GM18858 (cell line): Measurements from ENCODE around the gene WWC2.
"Not testable (repeated sequence)": the region's sequence is repeated elsewhere in the genome, so short reads cannot be mapped to it uniquely, and the experiment has no call there.

Experiments used
- ATAC-seq: cut with Tn5 transposase; IDR thresholded peaks from one replicate; pipeline ENCODE4 v1.9.1; 2021; ENCODE audit not compliant: unreplicated experiment

WWC2 gene

DNA sequence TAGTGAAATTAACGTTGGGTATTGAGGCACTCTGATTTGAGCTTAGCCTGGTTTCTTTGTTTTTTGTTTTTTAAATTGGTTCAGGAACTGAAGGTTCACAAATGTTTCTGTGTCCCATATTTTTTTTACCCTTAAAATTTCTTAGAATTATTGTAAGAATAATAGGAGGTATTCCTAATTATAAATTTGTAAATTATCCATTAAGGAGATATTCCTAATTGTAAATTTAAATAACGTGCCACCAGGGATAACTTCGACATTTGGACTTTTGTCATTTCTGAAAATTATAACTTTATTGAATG, 1.2 kb downstream of the WWC2 start:
- ATAC-seq, result no peak

DNA sequence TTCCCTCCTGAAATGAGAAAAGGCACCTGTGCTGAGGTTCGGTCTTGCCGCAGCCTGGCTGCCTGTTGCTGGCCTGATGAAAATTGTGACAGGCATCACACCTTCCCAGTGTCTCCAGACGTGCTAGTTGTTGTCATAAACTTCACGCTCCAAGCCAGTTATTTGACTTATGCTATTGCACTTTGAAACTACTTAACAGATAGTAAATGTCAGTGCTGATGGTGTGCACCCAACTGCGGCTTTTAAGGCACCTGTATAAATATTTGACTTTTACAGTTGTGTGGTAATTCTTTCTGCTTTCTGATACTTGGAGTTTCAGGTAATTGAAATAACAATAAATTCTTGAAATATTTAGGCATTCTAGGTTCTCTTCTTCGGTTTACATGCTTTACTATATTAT, 1.8 kb downstream of the WWC2 start:
- no peak for ATAC-seq

DNA sequence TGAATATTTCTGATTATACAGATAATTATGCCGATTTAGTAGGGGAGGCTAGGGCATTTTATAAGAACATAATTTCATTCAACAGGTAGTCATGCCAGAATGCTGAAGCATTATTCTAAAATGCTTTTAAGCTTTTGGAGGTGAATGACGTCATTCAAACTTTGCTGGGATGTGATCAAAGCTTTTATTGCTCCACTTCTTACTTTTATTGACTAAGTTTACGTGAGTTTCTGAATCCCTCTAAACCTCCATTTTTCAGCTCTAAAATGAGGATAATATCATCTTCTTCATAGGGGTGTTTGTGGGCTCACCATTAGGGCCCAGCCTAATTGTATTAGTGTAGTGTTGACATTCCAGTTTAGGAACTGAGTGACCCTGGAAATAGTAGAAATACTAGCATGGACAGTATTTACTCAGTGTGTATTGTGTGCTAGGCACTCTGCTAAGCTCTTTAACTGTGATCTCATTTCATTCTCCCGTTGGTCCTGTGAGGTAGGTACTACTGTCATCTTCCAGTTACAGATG, 3.0 kb downstream of the WWC2 start:
- no peak for ATAC-seq

DNA sequence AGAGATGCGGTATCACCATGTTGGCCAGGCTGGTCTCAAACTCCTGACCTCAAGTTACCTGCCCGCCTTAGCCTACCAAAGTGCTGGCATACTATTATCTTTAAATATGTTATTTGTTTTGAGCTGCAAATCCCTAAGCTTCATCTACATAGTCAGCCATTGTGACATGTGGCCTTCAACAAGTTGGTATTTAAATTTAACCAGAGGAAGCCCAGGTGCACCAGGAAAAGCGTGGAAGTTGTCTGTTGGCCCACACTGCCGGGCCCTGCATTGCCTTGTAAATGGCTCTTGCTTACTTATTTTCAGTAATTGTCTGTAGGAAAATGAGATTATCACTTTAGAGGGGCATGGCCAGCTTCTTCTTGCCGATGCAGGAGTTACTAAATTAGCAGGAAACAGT, 6.0 kb downstream of the WWC2 start:
- ATAC-seq, result no peak

DNA sequence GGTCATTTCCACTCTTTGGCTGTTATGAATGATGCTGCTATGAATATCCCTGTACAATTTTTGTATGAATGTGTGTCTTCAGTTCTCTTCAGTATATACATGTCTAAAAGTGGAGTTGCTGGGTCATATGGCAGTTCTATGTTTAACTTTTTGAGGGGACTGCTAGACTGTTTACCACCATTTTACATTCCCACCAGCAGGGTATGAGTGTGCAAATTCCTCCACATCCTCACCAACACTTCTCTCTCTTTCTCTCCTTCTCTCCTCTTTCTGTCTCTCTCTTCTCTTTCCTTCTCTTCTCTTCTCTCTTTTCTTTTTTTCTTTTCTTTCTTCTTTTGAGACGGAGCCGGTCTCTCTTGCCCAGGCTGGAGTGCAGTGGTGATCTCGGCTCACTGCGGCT, 7.8 kb downstream of the WWC2 start:
- ATAC-seq, result no peak

DNA sequence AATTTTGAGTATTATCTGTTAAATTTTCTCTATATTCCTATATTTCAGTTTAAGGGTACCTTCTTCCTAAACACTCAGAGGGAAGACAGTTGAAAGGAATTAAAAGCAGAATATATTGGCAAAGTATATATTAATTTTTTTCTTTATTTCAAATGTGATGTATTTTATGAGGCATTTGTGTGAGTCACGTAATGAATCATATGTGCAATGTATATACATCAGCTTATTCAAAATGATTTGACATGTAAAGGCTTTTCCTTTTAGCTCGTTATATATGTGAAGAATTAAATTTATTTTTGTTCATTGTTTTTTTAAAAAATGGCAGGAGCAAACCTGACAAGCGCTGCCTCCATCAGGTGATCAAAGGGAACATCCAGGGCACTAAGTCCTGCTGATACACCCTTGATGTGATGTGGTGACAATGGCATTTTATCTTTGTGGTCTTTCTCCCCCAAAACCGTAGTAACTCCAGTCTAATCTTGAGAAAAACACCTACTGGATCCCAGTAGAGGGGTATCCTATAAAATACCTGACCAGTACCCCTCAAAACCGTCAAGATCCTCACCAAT, 8.9 kb downstream of the WWC2 start:
- ATAC-seq, result no peak

DNA sequence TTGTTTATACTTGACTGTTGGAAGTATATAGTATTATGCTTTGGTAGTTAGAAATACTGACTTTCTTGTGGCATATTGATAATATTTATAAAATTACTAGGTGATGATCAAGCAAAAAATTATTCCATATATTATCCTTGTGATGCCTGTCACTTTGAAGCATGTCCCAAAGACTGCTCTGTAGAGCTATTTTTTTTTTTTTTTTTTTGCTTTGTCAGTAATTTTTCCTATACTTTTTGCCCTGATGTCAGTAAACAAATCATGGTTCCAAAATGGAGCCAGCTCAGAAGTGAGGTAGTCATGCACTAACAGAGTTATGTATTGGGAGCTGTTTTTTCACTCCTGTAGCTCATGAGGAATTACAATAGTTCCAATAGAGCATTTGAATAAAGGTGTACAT, 11.2 kb downstream of the WWC2 start:
- ATAC-seq, result no peak

GRCh38 chr4:183111452-183111885, 12.4 kb downstream of the WWC2 start:
- ATAC-seq, result no peak

- no peak for ATAC-seq
Measured at GRCh38 chr4:183118141-183118540, 19.1 kb downstream of the WWC2 start.

DNA sequence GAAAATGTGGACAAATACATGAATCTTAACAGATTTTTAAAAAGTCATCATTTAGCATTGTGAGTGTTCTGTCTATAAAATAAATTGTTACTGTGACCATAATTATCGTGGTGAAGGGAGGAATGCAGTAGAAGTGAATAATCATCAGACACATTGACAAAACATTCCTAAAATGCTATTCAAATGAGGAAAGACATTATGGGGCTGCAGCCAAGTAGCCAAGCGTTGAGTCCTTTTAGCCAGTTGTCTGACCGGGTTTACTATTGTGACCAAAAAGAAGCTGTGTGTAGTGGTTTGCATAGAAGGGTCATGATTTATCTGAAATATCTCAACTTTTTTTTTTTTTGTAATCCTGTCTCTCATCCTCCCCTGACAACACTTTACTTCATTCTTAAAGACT, 19.5 kb downstream of the WWC2 start:
- no peak for ATAC-seq

DNA sequence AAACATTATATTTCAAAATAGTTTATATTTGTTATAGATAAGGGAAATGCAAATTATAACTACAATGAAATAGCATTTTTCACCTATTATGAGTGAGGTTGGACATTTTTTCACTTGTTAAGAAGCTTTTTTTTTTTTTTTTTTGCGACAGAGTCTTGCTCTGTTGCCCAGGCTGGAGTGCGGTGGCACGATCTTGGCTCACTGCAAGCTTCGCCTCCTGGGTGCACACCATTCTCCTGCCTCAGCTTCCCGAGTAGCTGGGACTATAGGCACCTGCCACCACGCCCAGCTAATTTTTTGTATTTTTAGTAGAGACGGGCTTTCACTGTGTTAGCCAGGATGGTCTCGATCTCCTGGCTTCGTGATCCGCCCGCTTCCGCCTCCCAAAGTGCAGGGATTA, 22.6 kb downstream of the WWC2 start:
- ATAC-seq, result not testable (repeated sequence)

GRCh38 chr4:183124228-183124627, 25.2 kb downstream of the WWC2 start:
- no peak for ATAC-seq

DNA sequence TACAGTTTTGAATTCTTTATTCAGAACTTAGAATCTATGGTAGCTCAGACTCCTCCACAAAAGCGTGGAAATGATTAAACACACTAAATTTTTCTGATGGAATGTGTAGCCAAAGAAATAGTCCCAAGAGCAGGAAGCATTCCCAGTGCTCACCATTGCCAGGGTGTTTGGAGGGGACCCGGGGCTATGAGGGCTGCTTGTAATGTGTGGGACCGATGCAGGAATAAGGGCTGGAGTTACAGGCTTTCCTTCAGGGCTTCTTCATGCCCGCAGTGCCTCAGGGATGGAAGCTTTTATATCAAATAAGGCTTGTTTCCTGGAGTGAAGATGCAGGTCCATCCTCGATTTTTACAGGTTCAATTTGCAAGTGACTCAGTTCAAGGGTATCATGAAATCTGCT, 25.8 kb downstream of the WWC2 start:
- ATAC-seq, result no peak

DNA sequence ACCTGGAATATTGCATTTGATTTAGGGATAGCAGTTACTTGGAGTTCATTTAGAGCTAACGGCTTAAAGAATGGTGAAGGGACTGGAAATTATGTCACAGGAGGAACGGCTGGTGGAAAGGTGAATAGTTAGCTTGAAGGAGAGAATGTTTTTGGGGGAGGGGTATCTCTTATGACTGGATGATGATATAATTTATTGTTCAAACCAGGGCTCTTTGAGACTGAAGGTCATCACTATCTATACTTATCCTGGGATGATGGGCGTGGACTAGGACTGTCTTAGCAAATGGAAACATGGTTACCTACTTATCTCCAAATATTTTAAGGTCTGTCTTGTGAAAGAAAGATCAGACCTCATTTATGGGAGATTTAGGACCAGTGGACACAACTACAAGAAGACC, 30.1 kb downstream of the WWC2 start:
- no peak for ATAC-seq

DNA sequence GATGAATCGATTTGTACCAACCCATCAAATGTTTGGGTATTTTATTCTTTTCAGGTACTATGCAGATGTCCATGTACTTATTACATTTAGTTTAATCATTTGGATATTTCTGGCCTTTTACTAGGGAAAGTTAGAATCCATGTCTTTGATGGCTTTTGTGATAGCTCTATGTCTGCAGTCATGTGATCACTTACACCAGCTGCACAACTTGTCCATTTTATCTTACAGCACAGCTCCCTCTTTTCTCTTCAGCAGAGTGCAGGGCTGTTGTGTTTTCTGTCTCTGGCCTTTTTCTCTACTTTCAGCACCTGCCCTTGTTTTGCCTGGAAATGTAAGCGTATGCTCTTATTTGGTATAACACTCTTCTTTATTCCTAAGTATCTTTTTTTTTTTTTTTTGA, 30.6 kb downstream of the WWC2 start:
- ATAC-seq, result no peak

DNA sequence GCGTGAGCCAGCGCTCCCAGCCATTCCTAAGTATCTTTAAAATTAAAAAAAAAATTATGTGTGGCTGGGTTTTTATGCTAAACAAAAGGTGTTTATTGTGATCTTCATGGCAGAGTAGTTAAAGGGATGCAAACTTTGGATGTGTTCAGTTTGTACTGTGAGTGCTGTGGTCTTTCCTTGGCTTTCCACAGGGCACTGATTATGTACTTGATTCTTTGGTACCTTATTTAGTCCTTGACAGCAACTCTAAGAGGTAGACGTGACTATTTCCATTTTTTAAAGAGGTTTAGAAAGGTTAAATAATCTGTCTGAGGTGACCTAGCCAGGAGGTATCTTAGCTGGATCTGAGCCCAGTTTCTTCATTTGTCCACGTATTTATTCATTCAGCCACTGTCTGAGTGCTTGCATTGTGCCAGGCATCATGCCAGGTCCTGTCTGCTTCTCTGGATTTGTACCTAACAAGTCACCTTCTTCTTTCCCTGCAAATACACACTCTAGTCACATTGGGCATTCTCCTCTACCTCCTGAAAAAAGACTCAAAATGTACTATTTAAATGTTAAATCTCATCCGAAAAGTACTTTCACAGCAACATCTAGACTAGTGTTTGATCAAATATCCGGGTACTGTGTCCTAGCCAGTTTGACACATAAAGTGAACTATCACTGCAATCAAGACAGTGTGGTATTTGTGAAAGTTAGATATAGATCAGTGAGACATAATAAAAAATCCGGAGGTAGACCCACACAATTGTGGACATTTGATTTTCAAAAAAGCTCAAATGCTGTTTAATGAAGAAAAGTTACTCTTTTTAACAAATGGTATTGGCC, 31.5 kb downstream of the WWC2 start:
- ATAC-seq, result no peak

GRCh38 chr4:183132081-183132480, 33.0 kb downstream of the WWC2 start:
- ATAC-seq, result no peak

- ATAC-seq, result no peak
Measured at GRCh38 chr4:183132865-183133264, 33.8 kb downstream of the WWC2 start.

DNA sequence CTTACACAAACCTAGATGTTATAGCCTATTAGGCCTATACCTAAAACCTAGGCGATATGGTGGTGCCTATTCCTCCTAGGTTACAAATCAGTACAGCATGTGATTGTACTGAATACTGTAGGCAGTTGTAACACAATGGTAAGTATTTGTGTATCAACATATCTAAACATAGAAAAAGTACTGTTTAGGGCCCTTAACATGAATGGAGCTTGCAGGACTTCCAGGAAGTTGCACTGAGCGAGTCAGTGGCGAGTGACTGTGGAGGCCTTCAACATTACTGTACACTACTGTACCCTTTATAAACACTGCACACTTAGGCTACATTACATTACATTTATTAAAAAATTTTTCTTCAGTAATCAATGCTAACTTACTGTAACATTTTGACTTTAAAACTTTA, 37.8 kb downstream of the WWC2 start:
- no peak for ATAC-seq

- no peak for ATAC-seq
Measured at GRCh38 chr4:183139058-183139750, 40.1 kb downstream of the WWC2 start.

DNA sequence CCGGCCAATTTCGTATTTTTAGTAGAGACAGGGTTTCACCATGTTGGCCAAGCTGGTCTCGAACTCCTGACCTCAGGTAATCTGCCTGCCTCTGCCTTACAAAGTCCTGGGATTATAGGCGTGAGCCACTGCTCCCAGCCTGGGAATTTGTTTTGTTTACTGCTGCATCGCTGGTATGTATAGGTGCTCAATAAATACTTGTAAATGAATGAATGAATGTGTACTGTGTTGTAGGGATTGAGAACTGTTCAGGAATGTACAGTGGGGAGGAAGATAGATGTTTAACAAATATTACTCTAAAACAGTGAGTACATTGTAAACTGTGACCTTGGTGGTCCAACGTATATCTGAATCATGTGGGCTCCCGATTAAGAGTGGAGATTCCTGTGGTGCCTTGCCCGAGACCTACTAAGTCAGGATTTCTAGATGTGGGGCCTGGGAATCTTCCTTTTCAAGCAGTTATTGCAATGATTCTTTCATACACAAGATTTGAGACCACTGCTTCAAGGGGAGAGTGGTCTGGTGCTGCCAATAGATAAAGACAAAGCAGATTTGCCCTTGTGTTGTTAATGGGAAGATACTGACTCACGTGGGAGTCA, 41.0 kb downstream of the WWC2 start:
- no peak for ATAC-seq

GRCh38 chr4:183140911-183141320, 41.9 kb downstream of the WWC2 start:
- ATAC-seq, result no peak
